CD4-positive, alpha-beta memory T cell (primary cell): ENCODE measurements around the gene AHNAK. TPM values are rescaled to one million over a fixed set of nuclear protein-coding genes. Genes with fewer than 3 reads are reported as not detected.
A peak's percentile ranks its signal among the peaks of the same experiment; 100 is the strongest.
"Not testable (repeated sequence)": the region's sequence is repeated elsewhere in the genome, so short reads cannot be mapped to it uniquely, and the experiment has no call there.

Source experiments
- CTCF ChIA-PET: fragments of 350-600 bp; sonication (Branson Sonifier 250); formaldehyde crosslinking; loops from one replicate; lab custom pipeline; 2021; ENCODE audit warnings: inconsistent platforms; ENCODE audit not compliant: partially characterized antibody; lab: Charles Lee
- POLR2A ChIA-PET: fragments of 350-600 bp; sonication (Branson Sonifier 250); formaldehyde crosslinking; loops from one replicate; lab custom pipeline; 2021; ENCODE audit not compliant: partially characterized antibody; lab: Charles Lee
- DNase-seq, 5 donors: peaks; one replicate each; pipeline versions ENCODE4 v3.0.0 to v3.0.0-alpha.2; 2020 to 2022; ENCODE audit warnings: mixed read lengths in 1 of 5
- H3K27ac ChIP-seq: one replicate; pipeline ENCODE4 v1.7.0; 2013; ENCODE audit warnings: low read depth, low read length
- H3K27me3 ChIP-seq: 2 replicates; pipeline ENCODE4 v1.7.0; 2013; ENCODE audit warnings: mild to moderate bottlenecking, low read length, moderate library complexity; ENCODE audit not compliant: insufficient read depth
- H3K36me3 ChIP-seq: 2 replicates; pipeline ENCODE4 v1.7.0; 2013; ENCODE audit warnings: mild to moderate bottlenecking, low read length, moderate library complexity; ENCODE audit not compliant: insufficient read depth
- H3K4me1 ChIP-seq: 2 replicates; pipeline ENCODE4 v1.7.0; 2013; ENCODE audit warnings: mild to moderate bottlenecking, low read length, moderate library complexity; ENCODE audit not compliant: insufficient read depth
- H3K4me3 ChIP-seq, 2 donors: one replicate each; pipeline ENCODE4 v1.7.0; 2013; ENCODE audit warnings: low read length in 2 of 2, mild to moderate bottlenecking in 1 of 2
- H3K9me3 ChIP-seq, 2 donors: one replicate each; pipeline ENCODE4 v1.7.0; 2013; ENCODE audit warnings: low read length in 2 of 2, control low read depth in 1 of 2; ENCODE audit not compliant: control insufficient read depth in 1 of 2
- H3K27ac Mint-ChIP-seq, 7 donors: one replicate each; pipeline ENCODE4 v1.8.0; 2020 to 2021; ENCODE audit warnings: mixed read lengths in 7 of 7, mild to moderate bottlenecking in 6 of 7, inconsistent platforms in 3 of 7, moderate library complexity in 3 of 7
- H3K27me3 Mint-ChIP-seq, 2 donors: one replicate each; pipeline ENCODE4 v1.8.0; 2020 to 2021; ENCODE audit warnings: mixed read lengths in 2 of 2
- H3K36me3 Mint-ChIP-seq, 2 donors: one replicate each; pipeline ENCODE4 v1.8.0; 2020 to 2021; ENCODE audit warnings: mixed read lengths in 2 of 2, inconsistent platforms in 1 of 2, mild to moderate bottlenecking in 1 of 2
- H3K4me1 Mint-ChIP-seq, 4 donors: one replicate each; pipeline ENCODE4 v1.8.0; 2020 to 2021; ENCODE audit warnings: mixed read lengths in 4 of 4, mild to moderate bottlenecking in 1 of 4
- H3K4me3 Mint-ChIP-seq, 8 donors: one replicate each; pipeline ENCODE4 v1.8.0; 2020 to 2021; ENCODE audit warnings: mixed read lengths in 8 of 8, mild to moderate bottlenecking in 7 of 8, moderate library complexity in 6 of 8, inconsistent platforms in 3 of 8
- H3K9me3 Mint-ChIP-seq, 8 donors: one replicate each; pipeline ENCODE4 v1.8.0; 2020 to 2021; ENCODE audit warnings: mixed read lengths in 8 of 8, mild to moderate bottlenecking in 5 of 8, inconsistent platforms in 3 of 8, moderate library complexity in 1 of 8
- intact Hi-C: fragments of 100-400 bp; cut with micrococcal nuclease; formaldehyde crosslinking; loops from one replicate; pipeline ENCODE4 v1.15.1; 2023
- microRNA-seq: library from miRNA; unstranded; fragments of <30 nt; microRNA quantifications from one replicate; pipeline ENCODE4 v1.2.0, GENCODE V29; 2021; ENCODE audit warnings: borderline replicate concordance, borderline number of aligned reads, borderline microRNAs expressed, mixed read lengths
- polyA plus RNA-seq, 2 donors: library from polyadenylated mRNA; unstranded; fragments of 300-500 nt; fragmentation: Illumina TruSeq; gene quantifications; one replicate each; pipeline ENCODE4 v1.2.3, GENCODE V29; 2021
- total RNA-seq, 2 experiments: library from RNA; stranded (reverse); gene quantifications; one replicate each; pipeline ENCODE4 v1.2.3, GENCODE V29; 2021

AHNAK gene
- total and polyA plus RNA-seq, 4 experiments from 2014 or later, result 23.5 to 573 (median 372) TPM

DNA sequence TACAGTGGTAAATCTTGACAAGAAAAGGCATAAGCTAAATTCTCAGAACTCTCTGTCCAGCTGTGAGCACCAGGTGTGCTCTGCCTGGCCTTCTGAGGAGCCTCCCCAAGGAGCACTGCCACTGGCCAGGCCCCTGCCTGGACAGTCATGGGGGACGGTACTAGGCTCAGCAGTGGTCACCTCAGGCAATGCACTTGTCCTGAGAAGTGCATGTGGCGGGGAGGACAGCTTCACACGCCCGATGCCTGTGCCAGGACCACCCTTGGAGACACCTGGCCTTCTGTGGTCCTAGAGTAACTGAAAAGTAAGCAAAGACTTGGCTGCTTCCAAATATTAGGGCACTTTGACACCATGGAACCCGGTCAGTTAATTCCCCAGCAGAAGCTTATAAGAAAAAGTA is 156.4 kb downstream of the AHNAK start:
- Histone ChIP-seq H3K4me3 (no peak overlapping the region), H3K36me3 (no peaks in the 10 kb centered on the region), H3K27me3 (no peaks in the 10 kb centered on the region), H3K4me1 (peaks cover 27% of the 10 kb centered on the region), H3K27ac (no peak overlapping the region), H3K9me3 (no peaks in the 10 kb centered on the region)
- Mint-ChIP-seq H3K27me3 (no peaks in the 10 kb centered on the region), H3K36me3 (no peaks in the 10 kb centered on the region), H3K9me3 (no peaks in the 10 kb centered on the region), H3K27ac (no peak overlapping the region), H3K4me3 (no peak overlapping the region), H3K4me1 (peaks cover 6 to 23% (median 9%) of the 10 kb centered on the region in 4 donors)
- DNase-seq, result no peak
- ChIA-PET POLR2A (interaction anchor here (0.8 kb wide), 1 partner anchor 9 kb away, joined by 3 read pairs; no protein-coding TSS in a partner anchor), CTCF (interaction anchor here (1.2 to 7.8 kb wide), 6 partner anchors 9 to 168 kb away, joined by 4 to 91 read pairs (median 5); no protein-coding TSS in a partner anchor)
- intact Hi-C loops, result loop anchor here (10.0 kb wide), 1 partner anchor 495 kb away; the partner anchor contains the start of gene SLC3A2

DNA sequence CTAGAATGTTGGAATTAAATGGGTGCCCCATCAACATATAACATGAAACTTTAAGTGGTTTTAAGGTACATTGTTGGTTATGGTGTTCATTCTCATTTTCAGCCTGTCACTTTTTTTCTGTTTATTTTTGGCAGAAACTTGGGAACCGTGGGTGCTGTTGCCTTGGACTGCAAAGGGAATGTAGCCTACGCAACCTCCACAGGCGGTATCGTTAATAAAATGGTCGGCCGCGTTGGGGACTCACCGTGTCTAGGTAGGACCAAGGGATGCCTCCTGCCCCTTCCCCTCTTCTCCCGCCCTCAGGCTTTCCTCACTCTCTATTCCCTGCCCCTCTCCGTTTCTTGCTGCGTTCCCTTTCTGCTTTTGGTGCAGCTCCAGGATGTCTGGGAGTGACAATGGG is 157.6 kb downstream of the AHNAK start:
- Mint-ChIP-seq H3K36me3 (no peaks in the 10 kb centered on the region), H3K4me3 (no peak overlapping the region), H3K9me3 (no peaks in the 10 kb centered on the region), H3K4me1 (peaks cover 2 to 15% (median 5%) of the 10 kb centered on the region in 4 donors), H3K27me3 (no peaks in the 10 kb centered on the region), H3K27ac (no peak overlapping the region)
- Histone ChIP-seq H3K9me3 (no peaks in the 10 kb centered on the region), H3K27ac (no peak overlapping the region), H3K36me3 (no peaks in the 10 kb centered on the region), H3K27me3 (no peaks in the 10 kb centered on the region), H3K4me1 (peaks cover 21% of the 10 kb centered on the region), H3K4me3 (no peak overlapping the region)
- DNase-seq, result no peak
- POLR2A ChIA-PET, result no interaction called here
- CTCF ChIA-PET, result no interaction called here
- intact Hi-C loops, result no loop called here

DNA sequence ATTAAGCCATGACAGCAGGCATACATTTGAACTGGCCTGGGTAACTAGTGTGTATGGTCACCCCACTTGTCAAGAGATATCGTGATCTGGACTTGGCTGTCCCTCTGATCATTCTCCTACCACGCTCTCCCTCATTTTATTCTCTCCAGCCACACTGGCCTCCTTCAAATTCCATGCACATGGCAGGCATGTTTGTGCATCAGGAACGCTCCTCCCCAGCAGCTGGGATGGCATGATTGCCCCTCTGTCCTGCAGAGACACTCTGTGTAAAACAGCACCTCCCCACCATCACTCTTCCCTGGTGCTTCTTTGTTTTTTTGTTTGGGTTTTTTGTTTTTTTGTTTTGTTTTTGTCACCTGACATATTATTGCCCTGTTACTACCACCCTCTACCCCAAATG is 159.2 kb downstream of the AHNAK start:
- intact Hi-C loops, result no loop called here
- no peak for DNase-seq
- Mint-ChIP-seq H3K27me3 (no peaks in the 10 kb centered on the region), H3K4me3 (no peak overlapping the region), H3K4me1 (peaks cover 1 to 15% (median 3%) of the 10 kb centered on the region in 4 donors), H3K9me3 (no peaks in the 10 kb centered on the region), H3K36me3 (no peaks in the 10 kb centered on the region), H3K27ac (no peak overlapping the region)
- no peaks in the 10 kb centered on the region for H3K36me3 ChIP-seq
- ChIA-PET CTCF (interaction anchor here (0.7 to 1.8 kb wide), 4 partner anchors 8 to 173 kb away, joined by 3 to 15 read pairs (median 4); no protein-coding TSS in a partner anchor), POLR2A (no interaction called here)
- H3K4me3 ChIP-seq, result no peak overlapping the region
- no peaks in the 10 kb centered on the region for H3K9me3 ChIP-seq
- peaks cover 13% of the 10 kb centered on the region for H3K4me1 ChIP-seq
- H3K27ac ChIP-seq, result no peak overlapping the region
- no peaks in the 10 kb centered on the region for H3K27me3 ChIP-seq

DNA sequence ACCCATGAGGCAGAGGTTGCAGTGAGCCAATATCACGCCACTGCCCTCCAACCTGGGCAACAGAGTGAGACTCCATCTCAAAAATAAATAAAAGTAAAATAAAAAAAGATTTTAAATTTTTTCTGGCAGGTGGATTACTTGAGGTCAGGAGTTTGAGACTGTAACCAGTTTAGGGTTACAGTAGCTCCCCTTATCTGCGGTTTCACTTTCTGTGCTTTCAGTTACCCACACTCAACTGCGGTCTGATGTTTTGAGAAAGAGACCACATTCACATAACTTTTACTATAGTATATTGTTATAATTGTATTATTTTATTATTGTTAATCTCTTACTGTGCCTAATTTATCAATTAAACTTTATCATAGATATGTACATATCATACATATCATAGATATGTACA is 160.5 kb downstream of the AHNAK start:
- H3K27me3 Mint-ChIP-seq, intact Hi-C loops, H3K27ac ChIP-seq, H3K4me3 ChIP-seq, H3K36me3 Mint-ChIP-seq, POLR2A ChIA-PET, H3K9me3 ChIP-seq, H3K27me3 ChIP-seq, H3K36me3 ChIP-seq, H3K9me3 Mint-ChIP-seq: not testable (repeated sequence)
- Mint-ChIP-seq H3K27ac (peak overlapping the region in 1 of 7 donors; percentile 52), H3K4me3 (peak overlapping the region in 1 of 8 donors; percentile 32), H3K4me1 (peaks cover 1 to 15% (median 6%) of the 10 kb centered on the region in 4 donors)
- CTCF ChIA-PET, result interaction anchor here (0.6 to 1.8 kb wide), 3 partner anchors 9 to 290 kb away, joined by 5 to 15 read pairs (median 5); no protein-coding TSS in a partner anchor
- H3K4me1 ChIP-seq, result peaks cover 13% of the 10 kb centered on the region
- peak in 3 of 5 donors; percentile 37 to 41 (median 37) for DNase-seq

DNA sequence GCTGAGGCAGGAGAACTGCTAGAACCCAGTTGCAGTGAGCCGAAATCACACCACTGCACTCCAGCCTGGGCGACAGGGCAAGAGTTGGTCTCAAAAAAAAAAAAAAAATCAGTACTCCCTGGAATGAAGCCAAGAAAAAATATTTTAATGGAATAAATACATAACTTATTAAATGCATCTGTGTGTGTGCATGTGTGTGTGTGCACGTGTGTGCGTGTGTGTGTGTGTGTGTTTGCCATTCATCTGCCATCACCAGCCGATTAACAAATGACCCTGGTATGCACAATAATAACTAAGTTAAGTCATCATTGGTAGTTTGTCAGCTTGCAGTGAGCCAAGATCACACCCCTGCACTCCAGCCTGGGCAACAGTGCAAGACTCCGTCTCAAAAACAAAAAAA is 162.8 kb downstream of the AHNAK start:
- no peak overlapping the region for H3K4me3 ChIP-seq
- no peak overlapping the region for H3K27ac ChIP-seq
- peaks cover 5 to 19% (median 10%) of the 10 kb centered on the region in 4 donors for H3K4me1 Mint-ChIP-seq
- H3K36me3 ChIP-seq, result no peaks in the 10 kb centered on the region
- intact Hi-C loops, result loop anchor here (5.0 kb wide), 1 partner anchor 308 kb away; no protein-coding TSS in a partner anchor
- no peak for DNase-seq
- POLR2A ChIA-PET, result no interaction called here
- no peak overlapping the region for H3K4me3 Mint-ChIP-seq
- H3K9me3 ChIP-seq, result no peaks in the 10 kb centered on the region
- H3K27me3 Mint-ChIP-seq, result no peaks in the 10 kb centered on the region
- no peaks in the 10 kb centered on the region for H3K36me3 Mint-ChIP-seq
- no peak overlapping the region for H3K27ac Mint-ChIP-seq
- no peaks in the 10 kb centered on the region for H3K27me3 ChIP-seq
- peaks cover 18% of the 10 kb centered on the region for H3K4me1 ChIP-seq
- no peaks in the 10 kb centered on the region for H3K9me3 Mint-ChIP-seq
- CTCF ChIA-PET, result interaction anchor here (1.0 to 3.0 kb wide), 2 partner anchors 10 to 12 kb away, joined by 3 to 24 read pairs; no protein-coding TSS in a partner anchor

Small RNA genes lying within 50 kb of the gene (microRNA-seq; reads per million reads assigned to microRNA genes)
- gene MIR6747, result not detected

Other genes starting within 250 kb of the AHNAK start
- gene SCGB1D4, start 247.7 kb downstream of the AHNAK start, total RNA-seq, result not detected
- gene SCGB1D4, start 247.7 kb downstream of the AHNAK start, polyA plus RNA-seq, result not detected
- 1 to 10 TPM; 1.2 to 2.1 TPM for gene ASRGL1, start 209.4 kb downstream of the AHNAK start, total RNA-seq
- 1 to 10 TPM; 1.4 to 1.9 TPM for gene ASRGL1, start 209.4 kb downstream of the AHNAK start, polyA plus RNA-seq
- not detected for gene SCGB1A1, start 127.8 kb downstream of the AHNAK start, total RNA-seq
- gene SCGB1A1, start 127.8 kb downstream of the AHNAK start, polyA plus RNA-seq, result not detected
- gene EEF1G, start 27.1 kb upstream of the AHNAK start, total RNA-seq, result 1,000 to 10,000 TPM; 1,815 to 1,855 TPM
- 1,000 to 10,000 TPM; 1,453 to 1,910 TPM for gene EEF1G, start 27.1 kb upstream of the AHNAK start, polyA plus RNA-seq
- gene TUT1, start 44.7 kb upstream of the AHNAK start, total RNA-seq, result 10 to 100 TPM; 37.7 to 38.1 TPM
- 10 to 100 TPM; 14.6 to 19.7 TPM for gene TUT1, start 44.7 kb upstream of the AHNAK start, polyA plus RNA-seq
- gene MTA2, start 55.1 kb upstream of the AHNAK start, total RNA-seq, result 100 to 1,000 TPM; 207 to 210 TPM
- gene MTA2, start 55.1 kb upstream of the AHNAK start, polyA plus RNA-seq, result 10 to 100 TPM; 16.6 to 36.4 TPM
- 100 to 1,000 TPM; 192 to 201 TPM for gene EML3, start 66.0 kb upstream of the AHNAK start, total RNA-seq
- gene EML3, start 66.0 kb upstream of the AHNAK start, polyA plus RNA-seq, result 10 to 100 TPM; 18.2 to 24.8 TPM
- gene ROM1, start 66.5 kb upstream of the AHNAK start, total RNA-seq, result 1 to 10 TPM; 1.6 to 1.9 TPM
- gene ROM1, start 66.5 kb upstream of the AHNAK start, polyA plus RNA-seq, result under 1 TPM; 0.98 to 1.00 TPM
- 10 to 100 TPM; 66.3 to 74.3 TPM for gene B3GAT3, start 75.2 kb upstream of the AHNAK start, total RNA-seq
- gene B3GAT3, start 75.2 kb upstream of the AHNAK start, polyA plus RNA-seq, result 10 to 100 TPM; 37.9 to 48.4 TPM
- 100 to 1,000 TPM; 260 to 262 TPM for gene GANAB, start 99.8 kb upstream of the AHNAK start, total RNA-seq
- 100 to 1,000 TPM; 122 to 142 TPM for gene GANAB, start 99.8 kb upstream of the AHNAK start, polyA plus RNA-seq
- gene INTS5, start 106.5 kb upstream of the AHNAK start, total RNA-seq, result 10 to 100 TPM; 32.2 to 34.3 TPM
- gene INTS5, start 106.5 kb upstream of the AHNAK start, polyA plus RNA-seq, result 10 to 100 TPM; 23.7 to 39.4 TPM
- 10 to 100 TPM; 48.9 to 53.1 TPM for gene C11orf98, start 118.4 kb upstream of the AHNAK start, total RNA-seq
- gene C11orf98, start 118.4 kb upstream of the AHNAK start, polyA plus RNA-seq, result 10 to 100 TPM; 77.8 to 94.9 TPM
- gene CSKMT, start 118.5 kb upstream of the AHNAK start, total RNA-seq, result 10 to 100 TPM; 31.4 to 32.3 TPM
- 1 to 10 TPM; 3.0 to 3.8 TPM for gene CSKMT, start 118.5 kb upstream of the AHNAK start, polyA plus RNA-seq
- gene UQCC3, start 124.9 kb upstream of the AHNAK start, total RNA-seq, result 1 to 10 TPM; 7.2 to 8.5 TPM
- 10 to 100 TPM; 10.7 to 12.1 TPM for gene UQCC3, start 124.9 kb upstream of the AHNAK start, polyA plus RNA-seq
- 10 to 100 TPM; 26.7 to 28.6 TPM for gene LBHD1, start 125.5 kb upstream of the AHNAK start, total RNA-seq
- gene LBHD1, start 125.5 kb upstream of the AHNAK start, polyA plus RNA-seq, result 1 to 10 TPM; 2.4 to 2.7 TPM
- gene UBXN1, start 132.3 kb upstream of the AHNAK start, total RNA-seq, result 100 to 1,000 TPM; 178 to 185 TPM
- gene UBXN1, start 132.3 kb upstream of the AHNAK start, polyA plus RNA-seq, result 100 to 1,000 TPM; 150 to 181 TPM
- gene LRRN4CL, start 142.7 kb upstream of the AHNAK start, total RNA-seq, result under 1 TPM; 0.11 to 0.12 TPM
- gene LRRN4CL, start 142.7 kb upstream of the AHNAK start, polyA plus RNA-seq, result not detected
- gene BSCL2, start 160.6 kb upstream of the AHNAK start, total RNA-seq, result 10 to 100 TPM; 34.5 to 36.6 TPM
- 10 to 100 TPM; 48.9 to 51.7 TPM for gene BSCL2, start 160.6 kb upstream of the AHNAK start, polyA plus RNA-seq
- gene GNG3, start 160.9 kb upstream of the AHNAK start, total RNA-seq, result not detected
- gene GNG3, start 160.9 kb upstream of the AHNAK start, polyA plus RNA-seq, result not detected
- 10 to 100 TPM; 79.6 to 83.4 TPM for gene HNRNPUL2, start 180.7 kb upstream of the AHNAK start, total RNA-seq
- gene HNRNPUL2, start 180.7 kb upstream of the AHNAK start, polyA plus RNA-seq, result 1 to 10 TPM in 1 of 2 donors, under 1 TPM in 1; 0.30 to 3.2 TPM
- gene TTC9C, start 181.7 kb upstream of the AHNAK start, total RNA-seq, result 10 to 100 TPM; 51.0 to 53.5 TPM
- 10 to 100 TPM; 10.2 to 25.8 TPM for gene TTC9C, start 181.7 kb upstream of the AHNAK start, polyA plus RNA-seq
- gene ZBTB3, start 207.4 kb upstream of the AHNAK start, total RNA-seq, result 10 to 100 TPM; 27.2 to 27.9 TPM
- 1 to 10 TPM; 6.0 to 8.6 TPM for gene ZBTB3, start 207.4 kb upstream of the AHNAK start, polyA plus RNA-seq
- 10 to 100 TPM; 77.2 to 84.6 TPM for gene POLR2G, start 214.8 kb upstream of the AHNAK start, total RNA-seq
- 100 to 1,000 TPM; 207 to 300 TPM for gene POLR2G, start 214.8 kb upstream of the AHNAK start, polyA plus RNA-seq
- gene TAF6L, start 224.6 kb upstream of the AHNAK start, total RNA-seq, result 10 to 100 TPM; 26.3 to 34.0 TPM
- gene TAF6L, start 224.6 kb upstream of the AHNAK start, polyA plus RNA-seq, result 10 to 100 TPM in 1 of 2 donors, 1 to 10 TPM in 1; 5.7 to 10.5 TPM
- gene TMEM179B, start 240.6 kb upstream of the AHNAK start, total RNA-seq, result 10 to 100 TPM; 66.3 to 66.6 TPM
- gene TMEM179B, start 240.6 kb upstream of the AHNAK start, polyA plus RNA-seq, result 100 to 1,000 TPM; 102 to 166 TPM
- gene TMEM223, start 245.2 kb upstream of the AHNAK start, total RNA-seq, result 10 to 100 TPM; 21.6 to 23.1 TPM
- 10 to 100 TPM; 38.9 to 45.5 TPM for gene TMEM223, start 245.2 kb upstream of the AHNAK start, polyA plus RNA-seq